ENCODE measurements around the gene VWA8. TPM values are rescaled to one million over a fixed set of nuclear protein-coding genes. Genes with fewer than 3 reads are reported as not detected.

The VWA8 gene
- total RNA-seq, 4 donors from 2014 or later: 19.5 to 26.2 (median 21.6) TPM

DNA sequence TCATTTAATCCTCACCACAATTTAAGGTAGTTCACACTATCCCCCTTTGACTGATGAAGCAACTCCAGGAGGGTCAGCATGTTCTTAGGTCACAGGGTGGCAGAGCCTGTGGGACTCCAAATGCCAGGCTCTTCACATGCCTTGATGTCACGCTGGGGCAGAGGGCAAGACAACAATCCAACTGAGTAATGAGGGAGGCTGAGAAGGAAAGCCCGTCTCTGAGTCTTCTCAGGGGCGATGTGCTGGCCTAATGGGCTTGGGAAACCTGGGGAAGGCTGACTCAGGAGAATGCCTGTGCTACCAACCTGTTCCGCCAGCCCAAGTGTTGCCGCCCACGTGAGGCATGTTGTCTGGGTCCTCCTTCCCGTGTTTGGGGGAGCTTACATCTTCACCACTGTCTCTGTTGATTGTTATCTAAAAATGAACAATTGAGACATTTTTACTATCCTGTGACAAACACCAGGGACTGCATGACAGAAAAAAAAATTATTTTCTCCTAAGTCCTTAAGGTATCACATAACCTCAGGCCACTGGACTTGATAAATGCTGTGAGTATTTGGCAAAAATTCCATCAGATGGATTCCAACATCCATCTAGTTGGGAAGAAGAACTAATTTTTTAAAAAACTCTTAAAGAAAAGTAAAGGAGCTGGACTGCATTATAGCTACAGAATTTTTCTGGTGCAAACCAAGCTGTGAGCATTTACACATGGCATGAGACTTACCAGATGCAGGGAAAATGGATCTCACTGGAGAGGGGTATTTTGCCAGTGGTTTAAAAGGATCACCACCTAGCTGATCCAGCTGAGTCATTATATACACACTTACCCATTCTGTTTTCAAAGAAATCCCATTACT, 346.0 kb downstream of the VWA8 start:
- intact Hi-C loops (cut with DNase I): no loop called here
- WGBS: 91% methylated on average over 4 of the region's 7 CpGs
- H3K4me3 ChIP-seq: no peak overlapping the region
- no peak for TF ChIP-seq EP300 (IDR thresholded peaks at IDR 0.05)
- TF ChIP-seq POLR2AphosphoS5 (IDR thresholded peaks at IDR 0.05): no peak
- TF ChIP-seq POLR2A (IDR thresholded peaks at IDR 0.05; ENCODE audit: low read depth): no peak
- no peak for TF ChIP-seq CTCF (IDR thresholded peaks at IDR 0.05)
- no peaks in the 10 kb centered on the region for H3K9me3 ChIP-seq
- no peaks in the 10 kb centered on the region for H3K27me3 ChIP-seq
- DNase-seq (ENCODE audit: extremely low spot score): no peak
- H3K36me3 ChIP-seq: peaks cover 0 to 22% (median 15%) of the 10 kb centered on the region in 4 donors
- H3K4me1 ChIP-seq: peaks cover 15 to 33% (median 16%) of the 10 kb centered on the region in 4 donors
- peak overlapping the region in 3 of 4 donors; percentile 25 to 48 (median 31) for H3K27ac ChIP-seq (replicated peaks in 1 of 4)

DNA sequence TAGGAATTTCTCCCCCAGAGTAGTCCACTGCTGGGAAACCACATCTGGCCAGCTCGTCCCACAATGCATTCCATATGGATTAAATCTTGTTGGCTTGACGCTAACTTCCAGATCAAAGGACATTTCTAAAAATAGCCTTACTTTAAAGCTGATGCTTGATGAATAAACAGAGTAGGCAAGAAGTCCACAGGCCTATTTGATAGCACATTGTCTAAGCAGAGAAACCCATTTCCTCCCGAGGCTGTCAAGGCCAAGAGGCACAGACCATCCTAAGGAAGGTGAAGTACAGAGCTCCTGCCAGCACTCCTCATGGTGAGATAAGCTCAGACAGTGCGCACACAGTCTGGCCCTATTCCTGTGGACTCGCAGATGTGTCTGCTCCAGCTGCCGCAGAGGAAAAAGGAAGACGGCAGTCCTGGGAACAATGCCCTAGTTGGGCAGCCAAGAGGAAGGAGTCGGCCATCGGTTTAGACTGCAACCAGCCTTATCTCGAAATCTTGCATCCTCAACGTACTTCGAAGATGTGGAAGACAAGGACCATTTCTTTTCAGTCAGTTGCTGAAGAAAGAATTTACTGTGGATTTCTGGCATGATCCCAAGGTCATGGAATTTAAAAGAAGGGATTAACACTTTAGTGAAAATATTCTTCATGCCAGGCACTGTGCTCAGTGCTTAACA, 346.8 kb downstream of the VWA8 start:
- Histone ChIP-seq H3K4me3 (no peak overlapping the region), H3K9me3 (no peaks in the 10 kb centered on the region), H3K27ac (replicated peaks in 1 of 4) (peak overlapping the region; percentile 13 to 48 (median 29)), H3K36me3 (peaks cover 0 to 26% (median 21%) of the 10 kb centered on the region in 4 donors), H3K27me3 (no peaks in the 10 kb centered on the region), H3K4me1 (peaks cover 15 to 34% (median 16%) of the 10 kb centered on the region in 4 donors)
- intact Hi-C loops (cut with DNase I): no loop called here
- DNase-seq (ENCODE audit: extremely low spot score): no peak
- TF ChIP-seq POLR2A (IDR thresholded peaks at IDR 0.05; ENCODE audit: low read depth) (no peak), CTCF (IDR thresholded peaks at IDR 0.05) (no peak), POLR2AphosphoS5 (IDR thresholded peaks at IDR 0.05) (peak; percentile 25 to 38)
- 51% methylated on average over 12 of the region's 12 CpGs for WGBS

GRCh38 chr13:41613471-41613870, 347.4 kb downstream of the VWA8 start:
- peak overlapping the region; percentile 13 to 48 (median 29) for H3K27ac ChIP-seq (replicated peaks in 1 of 4)
- peaks cover 15 to 34% (median 16%) of the 10 kb centered on the region in 4 donors for H3K4me1 ChIP-seq
- TF ChIP-seq POLR2AphosphoS5 (IDR thresholded peaks at IDR 0.05) (no peak), EP300 (IDR thresholded peaks at IDR 0.05) (no peak), CTCF (IDR thresholded peaks at IDR 0.05) (no peak), POLR2A (IDR thresholded peaks at IDR 0.05; ENCODE audit: low read depth) (no peak)
- no peaks in the 10 kb centered on the region for H3K27me3 ChIP-seq
- WGBS: 100% methylated on average over 1 of the region's 1 CpG
- intact Hi-C loops (cut with DNase I): no loop called here
- DNase-seq (ENCODE audit: extremely low spot score): no peak
- H3K9me3 ChIP-seq: no peaks in the 10 kb centered on the region
- H3K4me3 ChIP-seq: no peak overlapping the region
- peaks cover 3 to 32% (median 24%) of the 10 kb centered on the region in 4 donors for H3K36me3 ChIP-seq

- no peaks in the 10 kb centered on the region for H3K9me3 ChIP-seq
- 94% methylated on average over 8 of the region's 8 CpGs for WGBS
- no peak overlapping the region for H3K27ac ChIP-seq (replicated peaks in 1 of 4)
- no peaks in the 10 kb centered on the region for H3K27me3 ChIP-seq
- H3K36me3 ChIP-seq: peaks cover 3 to 52% (median 27%) of the 10 kb centered on the region in 4 donors
- H3K4me3 ChIP-seq: no peak overlapping the region
- DNase-seq (ENCODE audit: extremely low spot score): no peak
- peaks cover 15 to 34% (median 16%) of the 10 kb centered on the region in 4 donors for H3K4me1 ChIP-seq
- TF ChIP-seq POLR2AphosphoS5 (IDR thresholded peaks at IDR 0.05): no peak
- no peak for TF ChIP-seq CTCF (IDR thresholded peaks at IDR 0.05)
- TF ChIP-seq EP300 (IDR thresholded peaks at IDR 0.05): no peak
- no peak for TF ChIP-seq POLR2A (IDR thresholded peaks at IDR 0.05; ENCODE audit: low read depth)
- intact Hi-C loops (cut with DNase I): no loop called here
These were observed 349.5 kb downstream of the VWA8 start for GRCh38 chr13:41611385-41611784.
